Fibroblast of skin of right biceps (primary cell): ENCODE data around the gene RUBCN.
"Not testable (repeated sequence)": the region's sequence is repeated elsewhere in the genome, so short reads cannot be mapped to it uniquely, and the experiment has no call there.

ENCODE experiments used
- DNase-seq: peaks from one replicate; pipeline ENCODE4 v3.0.0-alpha.2; 2013

Gene RUBCN

DNA sequence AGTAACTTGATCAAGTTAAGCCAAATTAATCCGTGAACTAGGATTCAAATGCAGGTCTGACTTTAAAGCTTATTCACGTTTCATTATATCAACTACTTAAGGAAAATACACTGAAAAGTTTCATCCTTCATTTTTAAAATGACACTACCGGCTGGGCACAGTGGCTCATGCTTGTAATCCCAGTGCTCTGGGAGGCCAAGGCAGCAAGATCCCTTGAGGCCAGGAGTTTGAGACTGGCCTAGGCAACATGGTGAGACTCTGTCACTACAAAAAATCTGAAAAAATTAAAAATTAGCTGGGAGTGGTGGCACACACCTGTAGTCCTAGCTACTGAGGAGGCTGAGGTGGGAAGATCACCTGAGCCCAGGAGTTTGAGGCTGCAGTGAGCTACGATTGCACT lies 3.7 kb downstream of the RUBCN start:
- no peak for DNase-seq

DNA sequence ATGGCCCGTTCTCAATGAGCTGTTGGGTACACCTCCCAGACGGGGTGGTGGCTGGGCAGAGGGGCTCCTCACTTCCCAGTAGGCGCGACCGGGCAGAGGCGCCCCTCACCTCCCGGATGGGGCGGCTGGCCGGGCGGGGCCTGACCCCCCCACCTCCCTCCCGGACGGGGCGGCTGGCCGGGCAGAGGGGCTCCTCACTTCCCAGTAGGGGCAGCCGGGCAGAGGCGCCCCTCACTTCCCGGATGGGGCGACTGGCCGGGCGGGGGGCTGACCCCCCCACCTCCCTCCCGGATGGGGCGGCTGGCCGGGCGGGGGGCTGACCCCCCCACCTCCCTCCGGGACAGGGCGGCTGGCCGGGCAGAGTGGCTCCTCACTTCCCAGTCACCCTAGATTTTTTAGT lies 5.2 kb downstream of the RUBCN start:
- not testable (repeated sequence) for DNase-seq

DNA sequence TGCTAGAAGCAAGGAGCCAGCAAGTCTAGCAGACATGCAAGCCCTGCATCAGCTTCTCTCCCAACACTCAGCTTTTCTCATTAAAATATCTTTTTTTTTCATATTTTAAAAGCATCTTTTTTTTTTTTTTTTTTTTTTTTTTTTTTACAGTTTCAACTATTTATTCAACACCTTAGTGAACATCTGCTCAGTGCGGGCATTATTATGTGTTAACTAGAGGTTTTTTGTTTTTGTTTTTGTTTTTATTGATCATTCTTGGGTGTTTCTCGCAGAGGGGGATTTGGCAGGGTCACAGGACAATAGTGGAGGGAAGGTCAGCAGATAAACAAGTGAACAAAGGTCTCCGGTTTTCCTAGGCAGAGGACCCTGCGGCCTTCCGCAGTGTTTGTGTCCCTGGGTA lies 5.9 kb downstream of the RUBCN start:
- DNase-seq = not testable (repeated sequence)

DNA sequence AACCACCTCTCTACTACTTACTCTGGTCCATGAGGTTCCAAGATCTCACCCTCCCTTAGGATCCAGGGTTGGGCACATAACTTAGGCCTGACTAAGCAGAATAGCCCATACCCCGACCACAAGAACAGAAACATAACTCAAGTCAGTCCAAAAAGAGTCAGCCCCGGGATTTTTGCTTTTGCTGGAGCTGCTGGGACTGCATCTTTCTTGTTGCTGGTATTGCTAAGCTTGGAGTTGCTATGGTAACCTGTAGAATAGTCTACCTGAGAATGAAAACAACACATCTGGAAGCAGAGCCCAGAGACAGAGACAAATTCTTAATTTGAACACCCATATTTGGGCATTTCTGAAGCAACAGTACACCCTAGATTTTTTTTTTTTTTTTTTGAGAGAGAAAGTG lies 6.5 kb downstream of the RUBCN start:
- DNase-seq = peak; percentile 84

DNA sequence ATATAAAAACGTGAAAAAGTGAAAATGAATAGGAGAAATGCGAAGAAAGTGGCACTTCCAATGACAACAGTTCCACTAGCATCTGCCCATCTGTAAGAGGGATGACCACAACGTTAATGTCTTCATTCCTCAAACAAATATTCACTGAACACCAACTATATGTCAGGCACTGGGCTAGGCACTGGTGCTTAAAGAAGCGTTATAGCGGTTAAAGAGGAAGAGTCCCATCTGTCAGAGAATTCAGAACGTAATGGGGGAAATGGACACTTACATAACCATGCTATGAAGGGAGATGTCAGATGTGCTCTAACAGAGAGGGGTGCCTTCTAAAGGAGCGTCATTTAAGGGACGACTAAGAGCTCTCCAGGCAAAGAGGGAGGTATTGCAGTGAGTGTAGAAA lies 8.2 kb downstream of the RUBCN start:
- DNase-seq = no peak

DNA sequence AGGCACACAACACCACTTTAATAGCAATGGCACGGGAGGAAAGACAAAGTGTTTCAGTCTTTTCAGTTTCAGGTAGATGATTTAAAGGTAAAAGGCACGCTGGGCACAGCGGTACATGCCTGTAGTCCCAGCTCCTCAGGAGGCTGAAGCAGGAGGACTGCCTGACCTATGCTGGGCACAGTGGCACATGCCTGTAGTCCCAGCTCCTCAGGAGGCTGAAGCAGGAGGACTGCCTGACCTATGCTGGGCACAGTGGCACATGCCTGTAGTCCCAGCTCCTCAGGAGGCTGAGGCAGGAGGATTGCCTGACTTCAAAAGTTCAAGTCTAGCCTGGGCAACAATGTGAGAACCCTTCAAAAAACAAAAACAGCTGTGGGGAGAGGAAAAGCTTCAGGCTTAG lies 8.8 kb downstream of the RUBCN start:
- not testable (repeated sequence) for DNase-seq

DNA sequence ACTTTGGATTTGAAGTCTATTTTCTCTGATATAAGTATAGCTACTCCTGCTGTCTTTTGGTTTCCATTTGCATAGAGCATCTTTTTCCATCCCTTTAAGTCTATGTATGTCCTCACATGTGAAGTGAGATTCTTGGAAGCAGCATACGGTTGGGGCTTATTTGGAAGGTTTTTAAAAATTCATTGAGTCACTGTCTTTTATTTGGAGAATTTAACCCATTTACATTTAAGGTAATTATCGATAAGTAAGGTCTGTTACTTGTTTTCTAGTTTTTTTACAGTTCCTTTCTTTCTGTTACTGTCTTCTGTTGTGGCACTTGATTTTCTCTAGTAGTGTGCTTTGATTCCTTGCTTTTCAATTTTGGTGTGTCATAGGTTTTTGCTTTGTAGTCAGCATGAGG lies 14.0 kb downstream of the RUBCN start:
- no peak for DNase-seq

DNA sequence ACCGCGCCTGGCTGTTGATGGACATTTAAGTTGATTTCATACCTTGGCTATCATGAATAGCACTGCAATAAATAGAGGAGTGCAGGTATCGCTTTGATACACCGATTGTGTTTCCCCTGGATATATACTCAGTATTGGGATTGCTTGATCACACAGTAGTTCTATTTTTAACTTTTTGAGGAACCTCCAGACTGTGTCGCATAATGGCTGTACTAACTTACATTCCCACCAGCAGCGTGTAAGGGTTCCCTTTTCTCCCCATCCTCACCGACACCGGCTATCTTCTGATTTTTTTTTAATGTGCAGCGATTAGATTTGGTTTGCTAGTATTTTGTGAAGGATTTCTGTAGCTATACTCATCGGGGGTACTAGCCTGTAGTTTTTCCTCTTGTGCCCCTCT lies 16.0 kb downstream of the RUBCN start:
- no peak for DNase-seq

DNA sequence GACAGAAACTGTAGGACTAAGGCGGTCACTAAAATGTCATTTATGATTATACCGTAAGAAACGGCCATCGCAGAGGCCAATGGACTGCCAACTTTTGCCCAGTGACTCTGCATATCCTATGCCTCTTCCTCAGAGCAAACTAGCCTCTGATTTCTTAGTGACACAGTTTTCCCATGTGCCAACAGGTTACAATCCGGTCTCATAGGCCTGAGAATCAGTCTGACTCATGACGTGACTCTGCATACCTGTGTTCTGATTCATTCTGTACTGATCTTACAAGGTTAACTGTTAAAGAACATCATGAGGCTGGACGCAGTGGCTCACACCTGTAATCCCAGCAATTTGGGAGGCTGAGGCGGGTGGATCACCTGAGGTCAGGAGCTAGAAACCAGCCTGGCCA lies 17.8 kb downstream of the RUBCN start:
- peak; percentile 80 for DNase-seq

DNA sequence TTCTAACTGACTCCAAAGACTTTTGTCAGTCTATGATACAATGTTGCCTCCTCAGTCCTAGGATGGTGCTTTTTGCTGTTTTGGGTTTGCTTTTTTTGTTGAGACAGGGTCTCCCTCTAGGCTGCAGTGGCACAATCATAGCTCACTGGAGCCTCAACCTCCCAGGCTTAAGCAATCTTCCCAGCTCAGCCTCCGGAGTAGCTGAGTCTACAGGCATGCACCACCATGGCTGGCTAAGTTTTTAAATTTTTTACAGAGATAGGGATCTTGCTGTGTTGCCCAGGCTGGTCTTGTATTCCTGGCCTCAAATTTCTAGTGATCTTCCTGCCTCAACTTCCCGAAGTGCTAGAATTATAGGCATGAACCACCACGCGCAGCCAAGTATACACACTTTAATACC lies 22.5 kb downstream of the RUBCN start:
- no peak for DNase-seq

DNA sequence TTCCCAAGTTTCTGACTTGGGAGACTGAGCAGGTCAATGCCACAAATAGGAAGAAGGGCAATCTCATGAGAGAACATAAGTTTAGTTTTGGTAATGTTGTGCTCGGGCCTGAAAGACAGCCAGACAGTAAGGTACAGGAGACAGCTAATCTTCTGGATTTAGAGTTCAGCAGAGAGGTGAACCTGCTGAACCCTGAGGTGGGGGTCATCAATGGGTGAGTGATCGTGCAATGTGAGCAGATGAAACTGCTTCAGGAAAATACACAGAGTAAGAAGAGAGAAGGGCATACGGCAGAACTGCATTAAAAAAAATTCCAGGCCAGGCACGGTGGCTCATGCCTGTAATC lies 23.3 kb downstream of the RUBCN start:
- no peak for DNase-seq

DNA sequence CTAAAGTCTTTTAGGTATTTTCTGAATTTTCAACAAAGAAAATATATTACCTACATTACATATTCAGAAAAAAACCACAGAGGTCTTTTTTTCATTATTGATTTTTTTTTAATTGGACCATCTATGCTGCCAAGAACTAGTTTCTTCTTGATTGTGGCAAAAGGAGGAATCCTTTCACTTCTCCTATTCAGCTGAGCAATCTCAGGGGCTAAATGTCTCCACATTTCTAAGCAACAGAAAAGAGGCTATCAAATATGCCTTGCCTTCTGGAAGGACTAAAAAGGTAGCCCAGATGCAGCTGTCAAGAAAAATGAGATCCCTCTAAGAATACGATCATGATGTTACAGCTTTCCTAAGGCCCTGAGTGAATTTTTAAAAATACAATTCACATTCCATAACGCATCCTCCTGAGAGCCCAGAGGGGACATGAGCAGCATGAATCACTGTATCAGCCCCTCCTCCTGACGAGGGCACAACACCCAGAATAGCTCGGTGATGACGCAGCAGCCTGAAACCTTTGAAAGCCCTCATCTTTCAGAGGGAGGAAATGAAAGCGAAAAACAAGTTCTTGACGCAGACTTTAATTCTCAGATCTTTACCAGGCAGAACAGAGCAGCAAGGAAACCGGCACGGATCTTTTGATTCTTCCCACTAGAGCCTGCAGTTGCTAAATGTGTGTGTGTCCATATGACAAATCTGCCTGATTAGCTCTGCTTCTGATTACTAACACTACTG lies 24.6 kb downstream of the RUBCN start:
- DNase-seq = peak; percentile 98

DNA sequence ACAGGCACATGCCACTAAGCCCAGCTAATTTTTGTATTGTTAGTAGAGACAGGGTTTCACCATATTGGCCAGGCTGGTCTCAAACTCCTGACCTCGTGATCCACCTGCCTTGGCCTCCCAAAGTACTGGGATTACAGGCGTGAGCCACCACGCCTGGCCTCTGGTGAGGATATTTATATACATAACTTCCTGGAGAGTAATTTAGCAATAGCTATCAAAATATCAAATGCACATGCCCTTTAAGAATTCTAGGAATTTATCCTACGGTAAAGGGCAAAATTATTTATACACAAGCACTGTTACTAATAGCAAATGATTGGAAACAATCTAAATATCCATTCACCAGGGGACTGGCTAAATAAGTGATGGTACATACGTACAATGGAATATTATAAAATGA lies 25.7 kb downstream of the RUBCN start:
- peak; percentile 35 for DNase-seq

DNA sequence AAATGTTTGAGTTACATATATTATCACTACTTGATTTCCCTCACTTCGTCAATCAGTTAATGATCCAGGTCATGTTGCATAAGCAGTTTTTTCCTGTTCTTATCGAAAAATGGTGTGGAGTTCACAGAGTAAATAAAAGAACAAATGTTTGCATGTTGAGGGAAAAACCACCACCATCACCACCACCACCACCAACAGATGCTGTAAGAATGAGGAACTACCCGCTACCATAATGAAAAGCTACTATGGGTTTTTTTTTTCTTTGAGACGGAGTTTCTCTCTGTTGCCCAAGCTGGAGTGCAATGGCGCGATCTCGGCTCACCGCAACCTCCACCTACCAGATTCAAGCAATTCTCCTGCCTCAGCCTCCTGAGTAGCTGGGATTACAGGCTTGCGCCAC lies 27.6 kb downstream of the RUBCN start:
- DNase-seq = no peak

DNA sequence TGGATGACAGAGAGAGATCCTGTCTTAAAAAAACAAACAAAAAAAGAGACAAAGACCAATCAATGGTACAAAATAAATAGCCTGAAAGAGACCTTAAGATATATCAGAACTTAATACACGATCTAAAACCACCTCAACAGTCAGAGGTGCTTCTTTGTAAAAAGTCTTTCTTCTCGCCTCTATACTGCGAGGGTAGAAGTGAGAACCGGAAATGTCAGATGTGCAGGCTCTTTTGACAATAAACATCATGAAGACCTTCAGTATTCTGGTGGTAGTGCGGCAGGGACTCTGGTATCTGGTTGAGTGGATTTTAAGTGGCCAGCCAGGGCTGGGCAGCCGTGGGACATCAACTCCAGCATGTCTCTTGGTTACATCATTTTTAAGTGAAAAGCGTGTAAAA lies 30.0 kb downstream of the RUBCN start:
- no peak for DNase-seq

DNA sequence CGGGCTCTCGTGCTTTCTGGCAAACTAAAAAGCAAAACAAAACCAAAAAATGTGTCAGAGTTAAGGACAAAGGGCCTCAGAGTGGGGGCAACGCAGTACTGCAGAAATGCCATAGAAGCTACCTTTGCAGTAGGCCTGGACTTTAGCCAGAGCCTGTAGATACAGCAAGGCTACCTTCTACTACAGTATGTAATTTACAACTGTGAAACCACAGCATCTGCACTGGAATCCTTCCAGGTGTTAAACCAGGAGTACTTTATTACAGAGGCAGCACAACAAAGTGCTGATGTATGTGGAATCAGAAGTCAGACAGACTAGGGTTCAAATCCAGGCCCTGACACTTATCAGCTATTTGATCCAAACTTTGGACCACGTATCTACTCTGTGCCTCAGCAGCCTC lies 34.9 kb downstream of the RUBCN start:
- DNase-seq = no peak

DNA sequence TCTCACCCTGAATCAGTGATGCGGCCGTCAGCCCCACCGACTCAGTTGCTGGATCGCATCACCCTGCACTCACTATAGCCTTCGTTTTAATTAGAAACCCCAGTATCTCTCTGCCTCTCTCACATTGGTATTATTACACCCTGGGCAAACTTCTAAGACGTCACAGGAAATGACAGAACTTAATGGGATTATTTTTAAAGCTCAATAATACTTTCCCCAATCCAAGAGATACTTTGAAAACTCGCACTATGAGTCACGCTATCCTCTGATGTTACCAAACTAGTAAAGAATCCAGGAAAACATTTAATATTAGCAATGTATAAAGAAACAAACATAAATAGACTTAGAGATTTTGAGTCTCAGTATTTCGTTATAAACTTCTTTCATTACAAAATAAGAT lies 36.6 kb downstream of the RUBCN start:
- DNase-seq = peak; percentile 32

DNA sequence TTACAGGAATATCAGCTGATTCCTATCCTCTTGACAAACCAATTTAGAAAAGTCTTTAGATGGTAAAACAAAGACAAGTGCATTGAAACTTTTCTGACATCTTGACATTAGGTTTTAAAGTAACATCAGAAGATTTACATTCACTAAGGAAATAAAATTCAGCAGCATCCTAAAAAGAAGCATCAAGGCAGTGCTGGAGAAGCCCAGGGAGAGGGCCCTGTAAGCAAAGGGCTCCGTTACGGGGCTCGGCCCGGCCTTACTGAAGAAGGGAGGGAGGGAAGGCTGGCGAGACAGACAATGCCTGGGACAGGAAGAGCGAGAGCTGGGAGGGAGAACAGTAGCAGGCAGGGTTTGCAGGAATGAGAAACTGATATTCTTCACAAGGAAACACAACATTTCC lies 39.3 kb downstream of the RUBCN start:
- no peak for DNase-seq

DNA sequence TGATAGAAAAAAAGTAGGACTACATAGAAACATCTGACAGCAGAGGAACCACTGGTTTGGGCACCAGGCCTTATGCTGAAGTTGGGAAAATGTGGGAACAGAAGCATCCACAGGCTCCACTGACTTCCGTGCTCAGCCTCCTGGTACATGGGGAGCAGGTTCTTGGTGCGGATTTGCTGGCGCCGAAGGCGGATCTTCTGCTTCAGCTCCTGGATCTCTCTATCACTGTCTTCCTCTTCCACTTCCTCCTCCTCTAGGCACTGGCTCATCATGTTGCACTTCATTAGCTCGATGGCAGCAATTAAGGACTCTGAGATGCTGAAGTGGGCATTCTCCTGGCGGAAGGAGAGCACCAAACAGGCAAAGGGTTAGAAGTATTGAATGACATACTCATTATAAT lies 42.5 kb downstream of the RUBCN start:
- DNase-seq = no peak

DNA sequence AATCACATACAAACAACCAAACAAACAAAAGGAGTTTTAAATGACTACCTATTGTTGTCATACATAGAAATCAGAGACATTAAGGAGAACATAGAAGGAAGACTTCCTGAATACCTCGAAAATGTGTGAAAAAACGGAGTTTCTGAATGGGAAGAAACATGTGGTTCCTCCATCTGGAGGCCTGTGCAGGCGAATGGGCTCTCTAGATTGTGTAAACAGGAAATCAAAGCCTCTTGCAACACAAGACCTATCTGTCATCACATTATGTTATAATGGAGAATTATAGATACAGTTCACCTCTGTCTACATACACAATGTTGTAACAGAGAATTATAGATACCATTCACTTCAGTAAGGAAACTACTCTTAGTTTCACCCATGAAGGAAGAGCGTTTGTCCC lies 44.1 kb downstream of the RUBCN start:
- DNase-seq = peak; percentile 35

DNA sequence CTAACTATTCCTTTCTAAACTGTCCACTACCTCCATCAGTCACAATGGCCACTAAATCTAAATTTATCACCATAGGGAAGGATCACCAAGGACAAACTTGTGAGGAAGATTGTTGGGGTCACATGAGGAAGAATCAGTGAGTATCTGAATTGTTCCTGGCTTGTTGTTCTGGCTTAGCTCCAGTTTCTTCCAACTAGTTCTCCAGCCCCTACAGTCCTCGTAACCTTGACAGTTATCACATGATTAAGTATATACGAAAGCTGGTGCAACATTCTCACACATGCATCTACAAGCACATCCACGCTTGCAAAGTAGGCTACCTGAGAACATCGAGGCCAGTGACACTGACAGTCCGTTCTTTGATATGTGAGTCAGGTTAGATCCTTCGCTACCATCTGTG lies 46.0 kb downstream of the RUBCN start:
- no peak for DNase-seq

DNA sequence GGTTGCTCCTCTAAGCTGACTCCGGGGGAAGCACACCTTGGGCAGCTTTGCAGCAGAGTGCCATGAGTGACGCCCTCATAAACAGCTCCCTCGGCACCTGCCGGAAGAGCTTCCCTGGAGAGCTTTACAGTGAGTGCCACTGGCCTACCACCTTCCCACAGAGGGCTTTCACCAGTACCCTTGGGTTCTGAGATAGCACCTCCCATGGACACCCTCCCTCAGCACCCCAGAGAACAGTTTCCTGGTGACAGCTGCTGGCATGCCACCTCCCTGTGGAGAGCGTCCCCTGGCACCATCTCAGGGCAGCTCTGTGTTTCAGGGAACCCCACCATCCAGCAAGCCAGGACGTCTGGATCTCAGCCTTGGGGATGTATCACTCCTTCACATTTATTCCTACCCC lies 49.1 kb downstream of the RUBCN start:
- DNase-seq = no peak

DNA sequence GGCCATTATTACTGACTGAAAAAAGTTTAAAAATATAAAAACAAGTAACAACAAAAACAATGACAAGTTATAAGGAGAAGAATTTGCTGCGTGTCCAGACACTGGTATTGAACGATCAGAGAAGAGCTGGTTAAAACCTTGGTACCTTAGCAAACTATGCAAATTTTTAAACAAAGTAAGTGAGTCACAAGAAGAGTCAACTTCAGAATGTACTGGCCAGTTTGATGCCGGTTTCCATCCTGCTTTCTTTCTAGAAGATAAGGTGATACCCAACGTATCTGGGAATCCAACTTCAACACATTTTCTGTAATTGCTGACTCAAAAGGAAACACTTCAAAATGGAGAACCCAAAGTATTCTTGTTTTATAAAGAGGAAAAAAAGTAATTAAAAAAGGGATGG lies 49.8 kb downstream of the RUBCN start:
- DNase-seq = no peak

DNA sequence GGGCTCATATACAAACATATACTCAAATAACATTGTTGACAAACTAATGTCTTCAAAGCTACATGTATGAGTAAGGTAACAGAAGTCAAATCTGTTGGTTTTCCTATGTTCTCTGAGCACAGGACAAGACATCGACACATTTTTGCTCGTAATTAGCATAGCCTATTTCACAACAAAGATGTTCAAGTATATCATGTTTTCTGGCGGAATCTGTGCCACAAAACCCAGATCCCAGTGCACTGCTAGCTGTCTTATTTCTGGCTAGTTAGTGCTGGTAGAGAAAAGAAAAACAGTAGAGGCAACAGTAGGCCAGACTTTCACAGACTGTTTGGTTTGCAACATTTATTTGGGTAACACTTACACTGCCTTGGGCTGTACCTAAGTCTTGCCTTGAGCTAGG lies 51.2 kb downstream of the RUBCN start:
- no peak for DNase-seq

DNA sequence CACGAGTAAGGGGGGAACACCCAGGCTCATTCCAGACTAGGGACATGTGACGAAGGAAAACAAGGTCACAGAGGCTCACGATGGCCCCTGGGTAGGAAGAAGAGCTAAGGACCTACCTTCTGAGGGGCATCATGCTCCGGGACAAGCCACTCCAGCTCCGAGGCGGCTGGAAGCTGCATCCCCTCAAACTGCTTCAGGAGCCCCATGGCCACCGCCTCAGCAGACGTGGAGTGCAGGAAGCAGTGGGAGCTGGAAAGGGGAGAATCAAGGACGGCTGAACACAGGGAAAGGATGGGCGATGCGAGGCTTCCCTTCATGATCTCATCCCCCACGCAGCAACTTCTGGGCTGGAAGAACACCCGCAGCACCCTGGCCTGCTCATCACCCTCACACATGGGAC lies 53.5 kb downstream of the RUBCN start:
- no peak for DNase-seq

DNA sequence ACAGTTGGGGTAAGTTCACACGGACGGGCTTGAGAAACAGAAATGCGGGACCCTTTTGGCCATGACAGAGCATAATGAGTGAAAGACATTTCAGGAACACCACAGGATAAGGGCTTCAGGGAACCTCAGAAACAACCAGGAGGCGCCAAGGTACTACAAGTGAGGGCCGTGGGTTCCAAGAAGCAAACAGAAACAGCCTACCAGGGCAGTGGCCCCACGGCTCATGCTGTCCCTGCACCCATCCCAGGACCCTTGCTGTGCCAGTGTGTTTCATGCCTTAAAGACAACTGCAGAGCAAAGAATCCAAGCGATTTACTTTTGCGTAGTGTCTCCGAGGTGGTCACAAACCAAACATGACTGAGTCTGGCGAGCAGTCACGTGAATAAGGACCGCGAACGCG lies 54.0 kb downstream of the RUBCN start:
- peak; percentile 2 for DNase-seq
